Caco-2 (cell line): Measurements from ENCODE around the gene CFAP61. TPM values are rescaled to one million over a fixed set of nuclear protein-coding genes. Genes with fewer than 3 reads are reported as not detected.

Source experiments
- BruUV-seq: library from RNA; stranded (reverse); fragments of 400-500 nt; replicated peaks from 2 replicates; lab custom pipeline; 2021; lab: Mats Ljungman, UMichigan
- CTCF ChIA-PET: fragments of 300-600 bp; sonication (Branson Sonifier 250); formaldehyde crosslinking; loops from one replicate; lab custom pipeline; 2022; ENCODE audit warnings: antibody characterized with exemption; lab: Charles Lee
- POLR2A ChIA-PET: fragments of 300-600 bp; sonication (Branson Sonifier 250); formaldehyde crosslinking; loops from one replicate; lab custom pipeline; 2022; ENCODE audit warnings: antibody characterized with exemption; lab: Charles Lee
- DNase-seq, 2 experiments: peaks; one replicate each; pipeline versions ENCODE4 v3.0.0 to v3.0.0-alpha.2; 2020 to 2022
- H3K27me3 ChIP-seq: replicated peaks from 2 replicates; pipeline ENCODE4 v1.6.0; 2011; ENCODE audit warnings: low read length; ENCODE audit not compliant: control insufficient read depth, insufficient read depth
- H3K36me3 ChIP-seq: 2 replicates; pipeline ENCODE4 v1.5.1; 2011; ENCODE audit warnings: low read length; ENCODE audit not compliant: control insufficient read depth, insufficient read depth
- H3K4me1 ChIP-seq: fragments of 250-450 bp; sonication (Bioruptor Pico); 2 replicates; pipeline ENCODE4 v1.5.1; 2020; ENCODE audit warnings: mild to moderate bottlenecking
- H3K4me3 ChIP-seq: 2 replicates; pipeline ENCODE4 v1.5.1; 2011; ENCODE audit warnings: low read depth, mild to moderate bottlenecking, control low read depth, low read length
- H3K9me3 ChIP-seq: fragments of 250-450 bp; sonication (Bioruptor Pico); 2 replicates; pipeline ENCODE4 v1.5.1; 2020; ENCODE audit warnings: mild to moderate bottlenecking, moderate library complexity
- H3K27ac Mint-ChIP-seq: one replicate; pipeline ENCODE4 v1.8.0; 2022; ENCODE audit warnings: mixed read lengths; ENCODE audit not compliant: unreplicated experiment
- H3K27me3 Mint-ChIP-seq: one replicate; pipeline ENCODE4 v1.8.0; 2022; ENCODE audit warnings: mixed read lengths; ENCODE audit not compliant: insufficient read depth, unreplicated experiment
- H3K36me3 Mint-ChIP-seq: one replicate; pipeline ENCODE4 v1.8.0; 2022; ENCODE audit warnings: mild to moderate bottlenecking, mixed read lengths; ENCODE audit not compliant: insufficient read depth, unreplicated experiment
- H3K4me1 Mint-ChIP-seq: one replicate; pipeline ENCODE4 v1.8.0; 2022; ENCODE audit warnings: low read depth, mixed read lengths; ENCODE audit not compliant: unreplicated experiment
- H3K4me3 Mint-ChIP-seq: one replicate; pipeline ENCODE4 v1.8.0; 2022; ENCODE audit warnings: mild to moderate bottlenecking, moderate library complexity, mixed read lengths; ENCODE audit not compliant: unreplicated experiment
- H3K9me3 Mint-ChIP-seq: one replicate; pipeline ENCODE4 v1.8.0; 2022; ENCODE audit warnings: mixed read lengths; ENCODE audit not compliant: unreplicated experiment
- CTCF ChIP-seq, 2 experiments: fragments of 200-600 bp in 1 of 2; IDR thresholded peaks; 1 replicate in 1 of 2; 2 replicates in 1 of 2; pipeline versions ENCODE4 v1.5.1 to v1.8.0; 2011 to 2022; ENCODE audit warnings: antibody characterized with exemption in 1 of 2, control low read depth in 1 of 2, inconsistent platforms in 1 of 2, low read depth in 1 of 2, low read length in 1 of 2, mild to moderate bottlenecking in 1 of 2, moderate library complexity in 1 of 2; ENCODE audit not compliant: insufficient read depth in 1 of 2, severe bottlenecking in 1 of 2, unreplicated experiment in 1 of 2
- intact Hi-C: fragments of 100-400 bp; cut with micrococcal nuclease; formaldehyde crosslinking; loops from one replicate; pipeline ENCODE4 v1.10.0; 2022; ENCODE audit not compliant: unreplicated experiment
- total RNA-seq: library from RNA; stranded (reverse); gene quantifications from 2 replicates; pipeline ENCODE4 v1.2.3, GENCODE V29; 2022

CFAP61 gene
- total RNA-seq, 1 experiment from 2014 or later = not detected

DNA sequence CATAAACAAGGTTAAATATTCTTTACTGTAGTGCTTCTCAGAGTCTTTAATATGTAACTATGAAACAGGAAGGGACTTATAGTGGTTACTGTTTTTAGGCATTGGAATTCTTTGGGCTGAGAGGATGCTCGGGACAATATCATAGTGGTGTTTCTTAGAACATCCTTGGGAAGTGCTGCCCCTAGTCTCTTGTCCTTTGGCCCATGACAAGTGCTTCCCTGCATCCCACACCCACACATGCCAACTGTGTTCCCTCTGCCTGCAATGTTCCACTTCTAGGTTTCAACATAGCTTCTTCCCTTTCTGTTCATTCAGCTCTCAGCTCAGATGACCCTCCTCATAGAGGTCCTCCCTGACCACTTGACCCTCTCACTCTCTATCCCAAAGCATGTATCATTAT lies 37.6 kb downstream of the CFAP61 start:
- Histone ChIP-seq H3K4me1 (no peaks in the 10 kb centered on the region), H3K36me3 (no peaks in the 10 kb centered on the region), H3K27me3 (no peaks in the 10 kb centered on the region), H3K9me3 (no peaks in the 10 kb centered on the region), H3K4me3 (no peak overlapping the region)
- no peaks in the 10 kb centered on the region for H3K9me3 Mint-ChIP-seq
- peaks cover 8% of the 10 kb centered on the region for H3K27me3 Mint-ChIP-seq
- H3K4me1 Mint-ChIP-seq = no peaks in the 10 kb centered on the region
- ChIA-PET POLR2A (no interaction called here), CTCF (no interaction called here)
- DNase-seq = no peak
- no TSS peak for BruUV-seq
- no peak for TF ChIP-seq CTCF (IDR thresholded peaks at IDR 0.05; ENCODE audit: insufficient read depth in 1 of 2, low read depth in 1 of 2, low read length in 1 of 2, severe bottlenecking in 1 of 2, unreplicated experiment in 1 of 2)
- no peaks in the 10 kb centered on the region for H3K36me3 Mint-ChIP-seq
- no peak overlapping the region for H3K27ac Mint-ChIP-seq
- H3K4me3 Mint-ChIP-seq = no peak overlapping the region
- intact Hi-C loops = loop anchor here (10.0 kb wide), 1 partner anchor 85 kb away; no protein-coding TSS in a partner anchor

DNA sequence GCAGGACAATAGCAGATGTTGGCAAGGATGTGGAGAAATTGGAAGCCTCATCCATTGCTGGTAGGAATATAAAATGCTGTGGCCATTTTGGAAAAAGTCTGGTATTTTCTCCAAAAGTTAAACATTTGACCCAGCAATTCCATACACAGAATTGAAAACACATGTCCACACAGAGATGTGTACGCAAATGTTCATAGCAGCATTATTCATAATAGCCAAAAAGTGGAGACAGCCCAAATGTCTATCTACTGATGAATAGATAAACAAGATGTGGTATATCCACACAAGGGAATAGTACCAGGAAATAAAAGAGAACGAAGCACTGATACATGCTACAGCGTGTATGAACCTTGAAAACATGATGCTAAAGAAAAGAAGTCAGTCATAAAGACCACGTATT lies 40.5 kb downstream of the CFAP61 start:
- no peaks in the 10 kb centered on the region for H3K9me3 ChIP-seq
- Mint-ChIP-seq H3K4me1 (no peaks in the 10 kb centered on the region), H3K4me3 (no peak overlapping the region), H3K36me3 (no peaks in the 10 kb centered on the region), H3K27me3 (peaks cover 12% of the 10 kb centered on the region), H3K27ac (no peak overlapping the region), H3K9me3 (no peaks in the 10 kb centered on the region)
- no peaks in the 10 kb centered on the region for H3K27me3 ChIP-seq
- no peak for DNase-seq
- ChIA-PET CTCF (no interaction called here), POLR2A (no interaction called here)
- H3K4me1 ChIP-seq = no peaks in the 10 kb centered on the region
- TF ChIP-seq CTCF (IDR thresholded peaks at IDR 0.05; ENCODE audit: insufficient read depth in 1 of 2, low read depth in 1 of 2, low read length in 1 of 2, severe bottlenecking in 1 of 2, unreplicated experiment in 1 of 2) = no peak
- BruUV-seq = no TSS peak
- intact Hi-C loops = no loop called here
- H3K4me3 ChIP-seq = no peak overlapping the region
- H3K36me3 ChIP-seq = no peaks in the 10 kb centered on the region

DNA sequence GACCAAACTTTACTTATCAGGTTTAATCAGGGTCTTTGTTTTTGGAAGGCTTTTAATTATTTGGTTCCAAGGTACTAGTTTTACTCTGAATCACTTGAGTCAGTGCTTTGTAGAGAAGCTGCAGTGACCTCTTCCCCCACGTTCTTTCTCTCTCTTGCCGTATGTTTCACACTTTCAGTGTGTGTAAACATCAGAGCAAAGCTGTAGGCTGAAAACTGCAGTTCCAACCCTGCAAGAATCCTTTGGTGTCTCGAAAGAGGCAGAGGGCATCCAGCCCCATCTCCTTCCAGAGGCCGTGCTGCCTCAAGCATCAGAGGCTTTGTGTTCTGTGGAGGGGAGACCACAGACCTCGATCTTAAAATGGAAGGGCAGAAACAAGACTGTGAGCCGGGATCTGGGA lies 42.1 kb downstream of the CFAP61 start:
- intact Hi-C loops = no loop called here
- no peak overlapping the region for H3K4me3 ChIP-seq
- Mint-ChIP-seq H3K4me1 (no peaks in the 10 kb centered on the region), H3K27ac (no peak overlapping the region), H3K27me3 (peaks cover 10% of the 10 kb centered on the region), H3K4me3 (no peak overlapping the region), H3K9me3 (no peaks in the 10 kb centered on the region), H3K36me3 (no peaks in the 10 kb centered on the region)
- TF ChIP-seq CTCF (IDR thresholded peaks at IDR 0.05; ENCODE audit: insufficient read depth in 1 of 2, low read depth in 1 of 2, low read length in 1 of 2, severe bottlenecking in 1 of 2, unreplicated experiment in 1 of 2) = no peak
- no peaks in the 10 kb centered on the region for H3K27me3 ChIP-seq
- CTCF ChIA-PET = no interaction called here
- H3K36me3 ChIP-seq = no peaks in the 10 kb centered on the region
- no peak for DNase-seq
- POLR2A ChIA-PET = no interaction called here
- no peaks in the 10 kb centered on the region for H3K9me3 ChIP-seq
- H3K4me1 ChIP-seq = no peaks in the 10 kb centered on the region
- BruUV-seq = no TSS peak
